ENCODE results near the gene GRP.

The GRP gene

GRCh38 chr18:59219672-59220163 lies at the start of gene GRP:
Gene GRP, plus strand, starts transcription at chr18:59220158. Its CDS starts 108 bp downstream, at chr18:59220266.
- no peak for DNase-seq

GRCh38 chr18:59172664-59173249 lies 47.2 kb upstream of the GRP start:
- no peak for DNase-seq

- no peak for DNase-seq
These were observed 42.5 kb upstream of the GRP start for GRCh38 chr18:59177485-59177884.

- DNase-seq: no peak
These were observed 39.7 kb upstream of the GRP start for GRCh38 chr18:59180150-59180845.

- no peak for DNase-seq
These were observed 37.3 kb upstream of the GRP start for GRCh38 chr18:59182673-59183072.

- no peak for DNase-seq
These were observed 30.9 kb upstream of the GRP start for GRCh38 chr18:59189008-59189407.

GRCh38 chr18:59189746-59190145 lies 30.2 kb upstream of the GRP start:
- no peak for DNase-seq

- DNase-seq: no peak
These were observed 23.7 kb upstream of the GRP start for GRCh38 chr18:59196161-59196725.

- DNase-seq: no peak
These were observed 22.3 kb upstream of the GRP start for GRCh38 chr18:59197636-59198035.

GRCh38 chr18:59198215-59198614 lies 21.7 kb upstream of the GRP start:
- DNase-seq: no peak

- no peak for DNase-seq
These were observed 19.2 kb upstream of the GRP start for GRCh38 chr18:59200787-59201186.

GRCh38 chr18:59202258-59202820 lies 17.6 kb upstream of the GRP start:
- no peak for DNase-seq

GRCh38 chr18:59207506-59207905 lies 12.5 kb upstream of the GRP start:
- DNase-seq: no peak

- DNase-seq: no peak
These were observed 11.3 kb upstream of the GRP start for GRCh38 chr18:59208602-59209125.

- no peak for DNase-seq
These were observed 9.7 kb upstream of the GRP start for GRCh38 chr18:59210299-59210698.

- no peak for DNase-seq
These were observed 8.3 kb upstream of the GRP start for GRCh38 chr18:59211629-59212028.

- no peak for DNase-seq
These were observed 1.9 kb upstream of the GRP start for GRCh38 chr18:59218018-59218417.

GRCh38 chr18:59220164-59220783 lies 316 bp downstream of the GRP start:
- no peak for DNase-seq

- no peak for DNase-seq
These were observed 1.1 kb downstream of the GRP start for GRCh38 chr18:59220784-59221765.

GRCh38 chr18:59222341-59222740 lies 2.4 kb downstream of the GRP start:
- DNase-seq: no peak

- DNase-seq: no peak
These were observed 8.4 kb downstream of the GRP start for GRCh38 chr18:59228351-59228750.

GRCh38 chr18:59229191-59229590 lies 9.2 kb downstream of the GRP start:
- no peak for DNase-seq
